Measurements from ENCODE around the gene BLOC1S1. TPM values are rescaled to one million over a fixed set of nuclear protein-coding genes. Genes with fewer than 3 reads are reported as not detected.
A peak's percentile ranks its signal among the peaks of the same experiment; 100 is the strongest.

The BLOC1S1 gene
- total and polyA plus RNA-seq, 5 donors, result 134 to 205 (median 141) TPM

DNA sequence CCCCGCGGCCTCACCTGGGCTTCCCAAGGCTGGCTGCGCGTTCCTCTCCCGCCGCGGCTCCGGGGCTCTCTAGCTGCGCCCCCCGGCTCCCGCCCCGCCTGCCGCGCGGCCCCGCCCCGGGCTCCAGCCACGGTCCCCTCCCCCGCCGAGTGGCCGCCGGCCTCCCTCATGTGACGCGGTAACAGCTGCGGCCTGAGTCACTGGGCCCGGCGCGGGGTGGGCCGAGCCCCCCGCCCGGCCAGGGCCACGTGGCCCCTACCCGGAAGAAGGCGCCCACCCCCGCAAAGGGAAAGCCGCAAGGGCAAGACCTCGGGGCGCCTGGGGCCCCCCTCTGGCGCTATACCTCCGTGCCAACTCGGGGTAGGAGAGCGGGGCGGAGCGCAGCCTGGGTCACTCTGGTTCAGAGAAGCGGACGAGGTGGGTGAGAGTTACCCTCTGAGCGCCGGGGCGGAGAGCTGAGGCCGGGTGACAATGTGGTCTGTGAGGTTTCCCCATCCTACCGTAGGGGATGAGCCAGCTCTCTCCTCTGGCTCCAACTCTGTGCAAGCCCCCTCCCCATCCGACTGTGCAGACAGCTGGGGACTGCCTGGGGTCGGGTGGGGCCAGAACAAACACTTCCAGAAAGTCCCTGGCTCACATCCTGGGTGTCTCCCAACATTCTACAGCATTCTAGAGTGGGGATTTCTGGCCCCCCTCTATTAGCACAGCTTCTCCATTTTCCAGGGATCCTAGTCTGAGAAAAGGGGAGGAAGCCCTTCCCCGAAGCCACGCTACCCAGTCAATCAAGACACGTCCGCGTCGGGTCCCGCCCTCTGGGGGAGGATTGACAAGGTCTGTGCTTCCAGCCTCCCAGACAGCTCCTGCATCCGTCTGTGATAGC, 13.3 kb downstream of the BLOC1S1 start, which contains the start of gene CD63:
Gene CD63, minus strand, starts transcription at position 71 of the 880 bp plus-strand sequence. CDS start 668 bp downstream, outside the sequence.
- DNase-seq (peak; percentile 94 to 97 (median 96)), ATAC-seq (peak; percentile 87 to 88)
- H3K4me1 ChIP-seq (ENCODE audit: control insufficient read depth, insufficient read depth, low read length), result peaks cover 4% of the 10 kb centered on the region
- H3K27me3 ChIP-seq (ENCODE audit: control insufficient read depth, insufficient read depth), result no peaks in the 10 kb centered on the region
- WGBS, result under 1% methylated on average over 61 of the region's 61 CpGs
- H3K4me3 ChIP-seq (ENCODE audit: low read length), result peak within 1 kb of the TSS; percentile 97
- H3K27ac ChIP-seq (ENCODE audit: low read length), result peak within 1 kb of the TSS; percentile 99
- H3K9me3 ChIP-seq (ENCODE audit: control insufficient read depth, low read length), result no peaks in the 10 kb centered on the region
- intact Hi-C loops (cut with DNase I), result no loop called here

DNA sequence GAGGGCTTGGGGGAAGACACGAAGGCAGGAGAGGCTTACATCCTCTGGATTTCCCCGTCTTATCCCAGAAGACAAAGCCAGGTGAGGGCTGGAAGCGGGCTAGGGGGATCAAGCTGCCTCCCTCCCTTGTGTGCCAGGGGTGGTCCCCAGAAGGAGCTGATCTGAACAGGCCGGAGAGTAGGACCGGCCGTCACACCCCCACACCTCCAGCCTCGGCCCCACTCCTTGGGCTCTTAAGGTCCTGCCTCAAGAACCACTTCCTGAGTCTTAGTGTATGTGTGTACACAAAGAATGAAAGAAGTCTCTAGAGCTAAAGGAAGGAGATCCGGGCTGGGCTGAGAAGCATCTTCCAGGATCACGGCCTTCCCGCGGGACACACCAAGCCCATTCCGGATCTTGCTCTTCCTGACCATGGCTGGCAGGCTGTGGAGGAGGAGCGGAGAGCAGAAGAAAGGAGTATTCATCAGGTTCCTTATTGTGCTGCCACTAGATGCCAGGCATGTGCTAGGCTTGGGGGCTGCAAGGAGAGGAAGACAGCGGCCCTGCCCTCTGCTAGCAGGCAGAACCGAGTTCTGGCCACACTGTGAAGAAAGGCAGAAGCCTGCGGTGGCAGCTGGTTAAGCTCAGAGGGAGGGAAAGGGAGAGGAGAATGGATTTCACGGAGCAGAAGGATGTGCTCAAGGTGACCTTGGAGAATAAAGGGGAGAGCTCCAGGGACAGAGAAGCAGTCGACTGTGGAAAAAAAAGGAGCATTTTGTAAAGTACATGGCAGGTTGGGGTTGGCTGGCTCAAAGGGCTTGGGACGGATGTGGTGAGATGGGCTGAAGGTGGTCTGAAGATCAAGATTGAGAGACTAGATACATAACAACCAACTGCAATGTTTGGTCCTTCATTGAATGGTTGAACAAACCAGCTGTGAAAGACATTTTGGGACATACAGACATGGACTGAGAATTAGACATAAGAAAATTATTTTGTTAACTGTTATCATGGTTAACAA, 14.3 kb downstream of the BLOC1S1 start:
- peak overlapping the region; percentile 97 for H3K4me3 ChIP-seq (ENCODE audit: low read length)
- intact Hi-C loops (cut with DNase I), result no loop called here
- peaks cover 4% of the 10 kb centered on the region for H3K4me1 ChIP-seq (ENCODE audit: control insufficient read depth, insufficient read depth, low read length)
- ATAC-seq (peak; percentile 5 to 11), DNase-seq (peak in 1 of 3 donors; percentile 73)
- H3K27me3 ChIP-seq (ENCODE audit: control insufficient read depth, insufficient read depth), result no peaks in the 10 kb centered on the region
- no peaks in the 10 kb centered on the region for H3K9me3 ChIP-seq (ENCODE audit: control insufficient read depth, low read length)
- peak overlapping the region; percentile 99 for H3K27ac ChIP-seq (ENCODE audit: low read length)
- 4% methylated on average over 19 of the region's 19 CpGs for WGBS

DNA sequence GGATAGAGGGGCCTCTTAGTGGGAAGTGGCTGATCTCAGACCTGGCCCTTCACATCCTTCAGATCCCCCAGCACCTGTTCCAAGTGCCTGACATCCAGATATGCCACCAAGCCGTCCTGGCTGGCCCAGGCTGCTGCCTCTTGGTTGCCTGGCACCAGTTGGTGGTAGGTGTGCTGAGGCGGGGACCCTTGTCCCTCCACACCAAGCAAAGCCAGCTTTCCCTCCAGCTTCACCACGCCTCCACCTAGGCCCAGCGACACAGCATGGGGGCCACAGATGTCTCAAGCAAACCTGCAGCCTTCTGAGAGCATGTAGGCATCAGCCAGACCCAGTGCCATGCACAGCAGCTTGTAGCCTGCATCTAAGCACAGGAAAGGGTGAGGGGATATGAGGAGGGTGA, 16.4 kb downstream of the BLOC1S1 start:
- peak in 1 of 3 donors; percentile 56 for DNase-seq
- 83% methylated on average over 4 of the region's 4 CpGs for WGBS
- no peaks in the 10 kb centered on the region for H3K27me3 ChIP-seq (ENCODE audit: control insufficient read depth, insufficient read depth)
- ATAC-seq, result no peak
- no peaks in the 10 kb centered on the region for H3K4me1 ChIP-seq (ENCODE audit: control insufficient read depth, insufficient read depth, low read length)
- no peak overlapping the region for H3K4me3 ChIP-seq (ENCODE audit: low read length)
- intact Hi-C loops (cut with DNase I), result no loop called here
- H3K9me3 ChIP-seq (ENCODE audit: control insufficient read depth, low read length), result no peaks in the 10 kb centered on the region
- no peak overlapping the region for H3K27ac ChIP-seq (ENCODE audit: low read length)

DNA sequence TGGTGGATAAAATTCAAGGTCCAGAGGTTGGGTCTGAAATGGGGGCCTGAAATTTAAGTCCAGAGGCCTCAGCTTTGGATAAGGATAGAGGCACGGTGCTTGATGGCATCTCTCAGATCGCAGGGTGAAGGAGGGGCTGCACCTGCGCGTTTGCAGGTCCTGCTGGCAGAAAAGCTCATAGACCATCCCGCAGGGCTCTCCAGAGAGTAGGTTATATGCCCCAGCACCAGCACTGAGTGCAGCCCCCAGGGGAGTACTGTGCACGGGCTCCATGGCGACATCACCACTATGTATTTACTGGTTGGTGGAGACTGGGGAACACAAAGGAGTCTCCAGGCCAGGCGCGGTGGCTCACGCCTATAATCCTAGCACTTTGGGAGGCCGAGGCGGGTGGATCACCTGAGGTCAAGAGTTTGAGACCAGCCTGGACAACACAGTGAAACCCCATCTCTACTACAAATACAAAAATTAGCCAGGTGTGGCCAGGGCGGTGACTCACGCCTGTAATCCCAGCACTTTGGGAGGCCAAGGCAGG, 17.2 kb downstream of the BLOC1S1 start:
- intact Hi-C loops (cut with DNase I), result no loop called here

DNA sequence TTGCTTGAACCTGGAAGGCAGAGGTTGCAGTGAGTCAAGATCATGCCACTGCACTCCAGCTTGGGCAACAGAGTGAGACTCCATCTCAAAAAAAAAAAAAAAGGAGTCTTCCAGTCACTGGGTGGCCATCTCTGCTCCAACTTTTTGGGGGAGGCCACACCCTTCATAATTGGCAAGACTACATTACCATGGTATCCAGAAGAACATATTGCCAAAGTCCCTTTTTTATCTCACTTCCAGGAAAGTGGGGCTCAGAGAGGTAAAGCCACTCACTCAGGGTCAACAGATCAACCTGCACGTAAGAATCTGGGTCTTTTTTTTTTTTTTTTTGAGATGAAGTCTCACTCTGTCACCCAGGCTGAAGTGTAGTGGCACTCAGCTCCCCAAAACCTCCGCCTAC, 18.0 kb downstream of the BLOC1S1 start:
- WGBS, result 86% methylated on average over 2 of the region's 2 CpGs
- no peaks in the 10 kb centered on the region for H3K9me3 ChIP-seq (ENCODE audit: control insufficient read depth, low read length)
- intact Hi-C loops (cut with DNase I), result no loop called here

More for the DNA sequence above, 17.2 kb downstream of the BLOC1S1 start:
- peak in 1 of 3 donors; percentile 38 for DNase-seq
- 86% methylated on average over 14 of the region's 14 CpGs for WGBS
- Histone ChIP-seq H3K9me3 (ENCODE audit: control insufficient read depth, low read length) (no peaks in the 10 kb centered on the region), H3K4me1 (ENCODE audit: control insufficient read depth, insufficient read depth, low read length) (no peaks in the 10 kb centered on the region), H3K4me3 (ENCODE audit: low read length) (no peak overlapping the region), H3K27me3 (ENCODE audit: control insufficient read depth, insufficient read depth) (no peaks in the 10 kb centered on the region), H3K27ac (ENCODE audit: low read length) (no peak overlapping the region)
- ATAC-seq, result no peak

DNA sequence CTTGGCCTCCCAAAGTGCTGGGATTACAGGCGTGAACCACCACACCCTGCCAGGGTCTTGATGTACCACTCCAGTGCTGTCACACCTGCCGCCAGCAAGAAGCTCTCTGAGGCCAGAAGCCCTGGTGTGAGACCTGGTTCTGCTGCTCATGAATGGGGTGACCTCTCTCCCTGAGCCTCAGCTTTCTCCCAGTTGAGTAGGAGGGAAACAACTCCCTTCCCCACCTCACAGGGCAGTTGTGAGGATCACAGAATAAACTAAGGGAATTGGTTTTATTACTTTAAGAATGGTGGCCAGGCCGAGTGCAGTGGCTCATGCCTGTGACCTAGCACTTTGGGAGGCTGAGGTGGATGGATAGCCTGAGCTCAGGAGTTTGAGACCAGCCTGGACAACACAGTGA, 18.7 kb downstream of the BLOC1S1 start:
- no peaks in the 10 kb centered on the region for H3K27me3 ChIP-seq (ENCODE audit: control insufficient read depth, insufficient read depth)
- ATAC-seq (no peak), DNase-seq (no peak)
- H3K9me3 ChIP-seq (ENCODE audit: control insufficient read depth, low read length), result no peaks in the 10 kb centered on the region
- no peak overlapping the region for H3K4me3 ChIP-seq (ENCODE audit: low read length)
- no peaks in the 10 kb centered on the region for H3K4me1 ChIP-seq (ENCODE audit: control insufficient read depth, insufficient read depth, low read length)
- no peak overlapping the region for H3K27ac ChIP-seq (ENCODE audit: low read length)
- intact Hi-C loops (cut with DNase I), result no loop called here
- WGBS, result 87% methylated on average over 3 of the region's 3 CpGs

More for the DNA sequence above, 18.0 kb downstream of the BLOC1S1 start:
- no peak for ATAC-seq
- no peak for DNase-seq
- Histone ChIP-seq H3K4me1 (ENCODE audit: control insufficient read depth, insufficient read depth, low read length) (no peaks in the 10 kb centered on the region), H3K4me3 (ENCODE audit: low read length) (no peak overlapping the region), H3K27ac (ENCODE audit: low read length) (no peak overlapping the region), H3K27me3 (ENCODE audit: control insufficient read depth, insufficient read depth) (no peaks in the 10 kb centered on the region)

DNA sequence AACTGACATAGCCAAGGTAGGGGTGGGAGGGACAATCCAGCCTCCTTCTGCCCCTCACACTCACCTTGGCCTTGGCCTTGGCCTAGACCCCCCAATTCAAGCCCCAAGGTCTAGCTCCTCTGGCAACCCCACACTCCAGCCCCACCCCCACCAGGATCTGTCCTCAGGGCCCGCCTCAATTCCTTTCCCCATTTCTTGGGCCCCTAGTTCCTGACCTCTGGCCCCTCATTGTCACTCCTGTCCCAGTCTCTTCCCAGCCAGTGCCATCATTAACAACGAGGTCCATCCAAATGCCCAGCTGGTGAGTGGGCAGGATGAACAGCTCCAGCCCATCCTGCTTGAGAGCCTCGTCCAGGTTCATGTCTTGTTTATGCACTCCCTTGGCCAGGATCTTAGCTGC, 20.2 kb downstream of the BLOC1S1 start:
- DNase-seq, result no peak
- Histone ChIP-seq H3K27me3 (ENCODE audit: control insufficient read depth, insufficient read depth) (no peaks in the 10 kb centered on the region), H3K9me3 (ENCODE audit: control insufficient read depth, low read length) (no peaks in the 10 kb centered on the region), H3K4me3 (ENCODE audit: low read length) (no peak overlapping the region), H3K27ac (ENCODE audit: low read length) (no peak overlapping the region), H3K4me1 (ENCODE audit: control insufficient read depth, insufficient read depth, low read length) (no peaks in the 10 kb centered on the region)
- intact Hi-C loops (cut with DNase I), result loop anchor here in 1 of 4 donors (5.0 kb wide), 1 partner anchor 206 kb away; no protein-coding TSS in a partner anchor
- 56% methylated on average over 3 of the region's 3 CpGs for WGBS
- no peak for ATAC-seq

DNA sequence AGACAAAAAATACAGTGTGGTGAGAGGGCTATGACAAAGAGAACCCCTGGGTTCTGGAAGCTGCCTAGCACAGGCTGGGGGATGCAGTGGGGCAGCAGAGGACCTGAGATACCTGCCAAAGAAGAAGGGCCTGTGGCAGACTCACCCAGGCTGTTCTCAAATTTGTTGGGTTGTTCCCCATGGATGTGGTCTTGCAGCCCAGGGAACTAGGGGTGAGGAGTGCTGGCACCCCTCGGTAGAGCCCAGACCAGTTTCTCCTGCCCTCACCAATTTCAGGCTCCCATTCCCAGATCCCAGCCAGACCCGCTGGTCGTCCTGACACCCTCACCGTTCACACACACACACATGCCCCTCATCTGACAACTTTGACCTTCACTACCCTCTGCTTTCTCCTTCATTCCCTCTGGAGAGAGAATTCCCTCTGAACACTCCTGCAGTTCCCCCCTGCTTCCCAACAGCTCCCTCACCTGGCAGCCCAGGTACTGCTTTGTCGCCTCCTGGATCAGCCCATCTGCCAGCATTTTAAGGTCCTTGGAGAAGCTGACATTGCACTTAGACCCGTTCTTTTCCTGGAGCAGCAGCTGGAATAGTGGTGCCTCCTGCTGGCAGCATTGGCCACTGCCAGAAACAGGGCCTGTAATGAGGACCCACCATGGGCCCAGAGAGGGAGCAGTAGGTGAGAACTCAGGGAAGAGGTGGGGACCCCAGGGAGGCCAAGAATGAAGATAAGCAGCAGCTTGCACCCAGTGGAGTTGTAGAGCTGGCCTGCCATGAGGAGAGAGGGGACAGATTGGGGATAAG, 21.1 kb downstream of the BLOC1S1 start:
- no peaks in the 10 kb centered on the region for H3K27me3 ChIP-seq (ENCODE audit: control insufficient read depth, insufficient read depth)
- H3K9me3 ChIP-seq (ENCODE audit: control insufficient read depth, low read length), result no peaks in the 10 kb centered on the region
- H3K4me3 ChIP-seq (ENCODE audit: low read length), result no peak overlapping the region
- intact Hi-C loops (cut with DNase I), result loop anchor here in 1 of 4 donors (5.0 kb wide), 1 partner anchor 205 kb away; no protein-coding TSS in a partner anchor
- DNase-seq (peak; percentile 64 to 87 (median 85)), ATAC-seq (peak; percentile 57 to 61)
- H3K4me1 ChIP-seq (ENCODE audit: control insufficient read depth, insufficient read depth, low read length), result no peaks in the 10 kb centered on the region
- peak overlapping the region; percentile 25 for H3K27ac ChIP-seq (ENCODE audit: low read length)
- 34% methylated on average over 6 of the region's 6 CpGs for WGBS

DNA sequence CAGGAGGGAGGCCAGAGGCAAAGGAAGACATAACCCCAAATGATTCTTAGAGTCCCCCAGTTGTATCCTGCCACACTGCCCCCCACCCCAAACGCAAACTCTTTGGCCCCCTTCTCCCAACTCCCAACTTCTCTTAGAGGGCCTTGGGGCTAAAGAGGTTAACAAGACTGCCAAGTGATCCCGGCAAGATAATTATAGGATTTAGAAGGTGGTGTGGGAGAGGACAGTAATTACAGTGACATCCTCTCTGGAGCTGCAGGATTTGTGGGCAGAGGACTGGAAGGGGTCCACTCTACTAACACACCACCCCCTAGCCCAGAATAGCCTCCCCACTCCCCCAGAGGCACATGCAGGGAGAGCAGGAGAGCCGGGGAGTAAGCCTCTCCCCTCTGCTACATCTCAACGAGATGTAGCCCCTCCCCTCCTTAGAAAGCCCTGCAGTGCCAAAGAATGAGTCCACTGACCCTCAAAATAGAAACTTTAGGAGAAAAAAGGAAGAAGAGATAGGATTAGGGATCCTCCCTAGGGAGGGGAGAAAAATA, 21.8 kb downstream of the BLOC1S1 start:
- intact Hi-C loops (cut with DNase I), result loop anchor here in 2 of 4 donors (2.0 to 5.0 kb wide), 2 partner anchors 203 to 205 kb away; no protein-coding TSS in a partner anchor

More for the DNA sequence above, 21.8 kb downstream of the BLOC1S1 start:
- Histone ChIP-seq H3K27ac (ENCODE audit: low read length) (peak overlapping the region; percentile 68), H3K4me3 (ENCODE audit: low read length) (no peak overlapping the region), H3K4me1 (ENCODE audit: control insufficient read depth, insufficient read depth, low read length) (no peaks in the 10 kb centered on the region), H3K9me3 (ENCODE audit: control insufficient read depth, low read length) (no peaks in the 10 kb centered on the region), H3K27me3 (ENCODE audit: control insufficient read depth, insufficient read depth) (no peaks in the 10 kb centered on the region)
- DNase-seq (no peak), ATAC-seq (peak; percentile 22 to 38)
- WGBS, result 8% methylated on average over 4 of the region's 4 CpGs
